ENCODE measurements around the gene CHMP3. TPM values are rescaled to one million over a fixed set of nuclear protein-coding genes. Genes with fewer than 3 reads are reported as not detected.

Gene CHMP3
- total and polyA plus RNA-seq, 7 donors: 101 to 176 (median 146) TPM

- peaks cover 0 to 15% (median 12%) of the 10 kb centered on the region in 4 donors for H3K4me1 ChIP-seq
- DNase-seq: no peak
- H3K27ac ChIP-seq: peak overlapping the region in 1 of 4 donors; percentile 9
- no peaks in the 10 kb centered on the region for H3K36me3 ChIP-seq
- TF ChIP-seq POLR2A (IDR thresholded peaks at IDR 0.05): no peak
- TF ChIP-seq EP300 (IDR thresholded peaks at IDR 0.05): no peak
- TF ChIP-seq CTCF (IDR thresholded peaks at IDR 0.05): no peak
- no peak for TF ChIP-seq POLR2AphosphoS5 (IDR thresholded peaks at IDR 0.05)
- intact Hi-C loops (cut with DNase I): no loop called here
- no peaks in the 10 kb centered on the region for H3K9me3 ChIP-seq
- 71 to 79% methylated on average over 6 of the region's 6 CpGs for WGBS, 2 donors
- H3K4me3 ChIP-seq: no peak overlapping the region
- no peaks in the 10 kb centered on the region for H3K27me3 ChIP-seq
These were observed 3.0 kb upstream of the CHMP3 start for GRCh38 chr2:86566158-86566820.

GRCh38 chr2:86563650-86564061, 413 bp upstream of the CHMP3 start:
- no peak for DNase-seq
- WGBS, 2 donors: 80 to 85% methylated on average over 13 of the region's 13 CpGs
- no peaks in the 10 kb centered on the region for H3K36me3 ChIP-seq
- H3K27me3 ChIP-seq: no peaks in the 10 kb centered on the region
- no peaks in the 10 kb centered on the region for H3K9me3 ChIP-seq
- intact Hi-C loops (cut with DNase I): loop anchor here (1.0 to 5.0 kb wide), 2 partner anchors 60 to 121 kb away; partner anchors contain the start of genes KDM3A and RNF103
- peak overlapping the region; percentile 64 to 94 (median 84) for H3K4me3 ChIP-seq
- TF ChIP-seq POLR2AphosphoS5 (IDR thresholded peaks at IDR 0.05) (no peak), EP300 (IDR thresholded peaks at IDR 0.05) (no peak), CTCF (IDR thresholded peaks at IDR 0.05) (no peak), POLR2A (IDR thresholded peaks at IDR 0.05) (no peak)
- H3K4me1 ChIP-seq: peaks cover 0 to 21% (median 18%) of the 10 kb centered on the region in 4 donors
- H3K27ac ChIP-seq: peak overlapping the region; percentile 97 to 100 (median 98)

GRCh38 chr2:86562485-86562921, 740 bp downstream of the CHMP3 start:
- 1% methylated on average over 16 of the region's 16 CpGs for WGBS, 2 donors
- intact Hi-C loops (cut with DNase I): loop anchor here (5.0 kb wide), 1 partner anchor 120 kb away; the partner anchor contains the start of gene KDM3A

GRCh38 chr2:86557836-86558235, 5.4 kb downstream of the CHMP3 start:
- no peak overlapping the region for H3K4me3 ChIP-seq
- intact Hi-C loops (cut with DNase I): no loop called here
- WGBS, 2 donors: 98 to 99% methylated on average over 2 of the region's 2 CpGs
- no peak for TF ChIP-seq POLR2AphosphoS5 (IDR thresholded peaks at IDR 0.05)
- TF ChIP-seq CTCF (IDR thresholded peaks at IDR 0.05): no peak
- no peak for TF ChIP-seq EP300 (IDR thresholded peaks at IDR 0.05)
- no peak for TF ChIP-seq POLR2A (IDR thresholded peaks at IDR 0.05)
- H3K4me1 ChIP-seq: peaks cover 0 to 39% (median 17%) of the 10 kb centered on the region in 4 donors
- no peaks in the 10 kb centered on the region for H3K9me3 ChIP-seq
- no peaks in the 10 kb centered on the region for H3K36me3 ChIP-seq
- no peaks in the 10 kb centered on the region for H3K27me3 ChIP-seq
- no peak overlapping the region for H3K27ac ChIP-seq
- no peak for DNase-seq

More at GRCh38 chr2:86562485-86562921, 740 bp downstream of the CHMP3 start:
- Histone ChIP-seq H3K4me3 (peak overlapping the region; percentile 64 to 94 (median 84)), H3K36me3 (no peaks in the 10 kb centered on the region), H3K27ac (peak overlapping the region; percentile 97 to 100 (median 98)), H3K27me3 (no peaks in the 10 kb centered on the region), H3K4me1 (peaks cover 0 to 25% (median 18%) of the 10 kb centered on the region in 4 donors), H3K9me3 (no peaks in the 10 kb centered on the region)
- TF ChIP-seq POLR2AphosphoS5 (IDR thresholded peaks at IDR 0.05) (no peak), POLR2A (IDR thresholded peaks at IDR 0.05) (no peak), EP300 (IDR thresholded peaks at IDR 0.05) (no peak), CTCF (IDR thresholded peaks at IDR 0.05) (no peak)
- DNase-seq: no peak
